Brain microvascular endothelial cell (primary cell): ENCODE data around the gene AK5.

Experiments used
- DNase-seq: peaks from one replicate; pipeline ENCODE4 v3.0.0-alpha.2; 2020
- H3K27ac ChIP-seq: fragments of 250-450 bp; sonication (Bioruptor Pico); 2 replicates; pipeline ENCODE4 v1.5.1; 2020; ENCODE audit warnings: mild to moderate bottlenecking, moderate library complexity
- H3K27me3 ChIP-seq: fragments of 250-450 bp; sonication (Bioruptor Pico); replicated peaks from 2 replicates; pipeline ENCODE4 v1.5.1; 2020; ENCODE audit warnings: mild to moderate bottlenecking
- H3K36me3 ChIP-seq: fragments of 250-450 bp; sonication (Bioruptor Pico); replicated peaks from 2 replicates; pipeline ENCODE4 v1.5.1; 2020; ENCODE audit warnings: mild to moderate bottlenecking
- H3K4me3 ChIP-seq: 2 replicates; pipeline ENCODE4 v1.5.1; 2011; ENCODE audit warnings: low read depth, mild to moderate bottlenecking, control low read depth, low read length, moderate library complexity
- CTCF ChIP-seq: IDR thresholded peaks from 2 replicates; pipeline ENCODE4 v1.5.1; 2011; ENCODE audit warnings: low read depth, mild to moderate bottlenecking, moderate library complexity, low read length, control low read depth, inconsistent platforms; ENCODE audit errors: missing control alignments
- in situ Hi-C: cut with HindIII; loops from 2 replicates; pipeline ENCODE4 v1.10.0; 2017; ENCODE audit warnings: low sequenced_read_pairs, low pct_ligation_motif_present

The AK5 gene

GRCh38 chr1:77239311-77239710, 42.5 kb upstream of the AK5 start:
- Histone ChIP-seq H3K36me3 (no peaks in the 10 kb centered on the region), H3K4me3 (no peak overlapping the region), H3K27ac (no peak overlapping the region), H3K27me3 (no peaks in the 10 kb centered on the region)
- in situ Hi-C loops: no loop called here
- no peak for TF ChIP-seq CTCF
- no peak for DNase-seq

GRCh38 chr1:77245830-77246229, 36.0 kb upstream of the AK5 start:
- no peak for DNase-seq
- TF ChIP-seq CTCF: no peak
- no peaks in the 10 kb centered on the region for H3K27me3 ChIP-seq
- no peaks in the 10 kb centered on the region for H3K36me3 ChIP-seq
- in situ Hi-C loops: no loop called here
- no peak overlapping the region for H3K27ac ChIP-seq
- no peak overlapping the region for H3K4me3 ChIP-seq

- no peak for DNase-seq
- TF ChIP-seq CTCF: no peak
- no peaks in the 10 kb centered on the region for H3K27me3 ChIP-seq
- no peak overlapping the region for H3K4me3 ChIP-seq
- in situ Hi-C loops: no loop called here
- H3K27ac ChIP-seq: no peak overlapping the region
- no peaks in the 10 kb centered on the region for H3K36me3 ChIP-seq
Observed at GRCh38 chr1:77250126-77250525, 31.7 kb upstream of the AK5 start.

GRCh38 chr1:77253211-77253610, 28.6 kb upstream of the AK5 start:
- Histone ChIP-seq H3K27me3 (no peaks in the 10 kb centered on the region), H3K36me3 (no peaks in the 10 kb centered on the region), H3K27ac (no peak overlapping the region), H3K4me3 (no peak overlapping the region)
- DNase-seq: no peak
- no peak for TF ChIP-seq CTCF
- in situ Hi-C loops: no loop called here

GRCh38 chr1:77263708-77264107, 18.1 kb upstream of the AK5 start:
- TF ChIP-seq CTCF: no peak
- in situ Hi-C loops: no loop called here
- Histone ChIP-seq H3K36me3 (no peaks in the 10 kb centered on the region), H3K27ac (no peak overlapping the region), H3K4me3 (no peak overlapping the region), H3K27me3 (no peaks in the 10 kb centered on the region)
- DNase-seq: no peak

GRCh38 chr1:77265180-77265579, 16.6 kb upstream of the AK5 start:
- no peak for DNase-seq
- in situ Hi-C loops: no loop called here
- TF ChIP-seq CTCF: no peak
- Histone ChIP-seq H3K27ac (no peak overlapping the region), H3K36me3 (no peaks in the 10 kb centered on the region), H3K27me3 (no peaks in the 10 kb centered on the region), H3K4me3 (no peak overlapping the region)
